Raji (cell line): Measurements from ENCODE around the gene FASTK.

Experiments
- POLR2A ChIP-seq: IDR thresholded peaks from 2 replicates; pipeline ENCODE4 v1.6.1; 2011; ENCODE audit warnings: low read depth, low read length, control low read depth; ENCODE audit not compliant: insufficient read depth

FASTK gene

DNA sequence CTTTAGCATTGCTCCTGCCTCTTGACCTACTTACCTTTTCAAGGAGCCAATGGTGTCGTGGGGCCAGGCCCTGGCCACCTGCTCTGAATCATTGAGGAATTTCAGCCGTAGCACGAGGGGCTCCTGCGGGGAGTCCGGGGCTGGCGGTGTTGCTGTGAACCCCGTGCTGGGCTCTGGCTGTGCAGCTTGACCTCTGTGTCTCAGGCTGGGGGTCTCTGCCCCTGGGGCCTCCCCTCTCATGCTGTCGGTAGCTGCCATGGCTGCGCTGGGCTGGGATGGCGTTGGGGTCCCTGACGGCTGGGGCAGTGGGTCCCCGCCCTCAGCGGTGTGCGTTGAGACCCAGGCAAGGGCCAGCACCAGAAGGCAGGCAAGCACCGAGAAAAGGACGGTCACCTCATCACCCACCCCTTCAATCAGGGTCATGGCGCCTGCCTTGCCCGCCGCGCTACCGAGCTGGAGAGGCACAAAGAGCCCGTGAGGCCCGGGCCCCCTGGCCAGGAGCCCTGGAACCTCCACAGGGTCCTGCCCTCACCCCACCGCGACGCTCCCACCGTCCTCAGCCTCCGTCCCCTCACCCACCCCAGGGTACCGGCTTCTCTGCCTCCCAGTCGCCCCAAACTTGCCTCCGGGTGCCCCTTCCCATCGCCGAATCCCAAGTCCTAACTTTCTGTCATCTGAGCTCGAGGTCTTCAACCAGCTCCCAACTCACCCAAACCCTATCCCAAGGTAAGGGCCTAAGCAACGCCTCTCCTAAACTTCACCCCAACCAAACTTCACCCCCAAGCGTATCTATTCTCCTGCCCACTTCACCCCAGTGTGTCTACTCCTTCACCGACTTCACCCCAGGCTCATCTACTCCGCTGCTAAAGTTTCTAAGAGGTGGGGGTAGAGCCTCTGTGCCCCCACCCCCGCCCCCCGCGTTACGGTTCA, 1.8 kb upstream of the FASTK start:
- no peak for TF ChIP-seq POLR2A

DNA sequence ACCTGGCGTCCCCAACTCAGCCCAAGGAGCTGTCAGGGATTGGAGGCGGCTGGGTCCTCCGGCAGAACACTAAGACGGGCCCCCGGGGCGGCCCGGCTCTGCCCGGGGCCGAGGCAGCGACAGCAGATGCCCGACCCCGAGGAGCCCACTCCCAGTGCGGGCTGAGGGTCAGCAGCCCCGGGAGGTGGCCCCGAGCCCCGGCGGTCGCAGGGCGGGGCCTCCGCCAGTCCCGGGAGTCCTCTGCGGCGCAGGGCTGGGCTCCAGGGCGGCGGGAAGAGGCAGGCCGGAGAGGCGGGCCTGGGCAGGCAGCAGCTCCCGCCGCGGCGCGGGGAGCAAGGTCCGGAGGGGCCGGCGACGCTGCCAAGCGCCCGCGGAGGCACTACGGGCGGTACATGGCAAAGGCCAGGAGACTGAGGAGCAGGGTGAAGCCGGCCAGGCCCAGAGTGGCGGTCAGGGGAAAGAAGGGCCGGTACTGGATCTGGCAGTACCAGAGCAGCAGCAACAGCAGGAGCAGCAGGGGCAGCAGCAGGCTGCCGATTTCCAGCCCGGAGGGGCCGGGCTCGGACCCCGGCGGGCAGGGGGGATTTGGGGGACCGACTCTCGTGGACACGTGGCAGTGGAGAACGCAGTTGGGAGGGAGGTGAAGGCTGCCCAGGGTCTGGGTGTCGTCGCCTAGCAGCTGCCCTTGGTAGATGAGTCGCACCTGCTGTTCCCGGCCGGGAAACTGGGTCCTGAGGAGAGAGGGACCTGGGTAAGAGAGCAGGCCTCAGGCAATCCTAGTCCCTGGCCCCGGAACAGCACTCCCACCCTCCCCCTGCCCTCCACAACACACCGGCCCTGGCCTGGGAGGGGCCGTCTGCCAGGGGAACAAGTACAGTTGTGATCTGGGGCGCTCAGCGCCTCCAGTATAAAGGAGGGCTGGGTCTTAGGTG, 827 bp upstream of the FASTK start:
- TF ChIP-seq POLR2A: no peak

DNA sequence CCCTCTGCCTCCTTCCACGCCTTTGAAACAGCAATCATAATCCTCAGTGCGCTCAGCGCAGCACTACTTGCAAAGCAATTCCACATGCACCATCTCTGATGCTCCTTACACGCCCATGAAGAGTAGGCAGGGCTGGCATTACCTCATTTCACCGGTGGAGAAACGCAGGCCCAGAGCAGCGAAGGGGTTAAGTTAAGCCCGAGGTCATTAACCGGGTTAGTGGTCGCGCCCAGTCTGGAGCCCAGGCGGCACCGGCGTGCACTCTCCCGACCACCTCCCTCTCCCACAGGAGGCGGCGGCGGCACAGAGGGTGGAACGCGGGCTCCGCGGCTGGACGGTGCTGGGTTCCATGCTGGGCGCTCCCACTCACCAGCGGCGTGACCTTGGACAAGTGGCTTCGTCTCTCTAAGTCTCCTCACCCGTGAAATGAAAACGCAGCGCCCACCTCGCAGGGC, 515 bp downstream of the FASTK start:
- no peak for TF ChIP-seq POLR2A

DNA sequence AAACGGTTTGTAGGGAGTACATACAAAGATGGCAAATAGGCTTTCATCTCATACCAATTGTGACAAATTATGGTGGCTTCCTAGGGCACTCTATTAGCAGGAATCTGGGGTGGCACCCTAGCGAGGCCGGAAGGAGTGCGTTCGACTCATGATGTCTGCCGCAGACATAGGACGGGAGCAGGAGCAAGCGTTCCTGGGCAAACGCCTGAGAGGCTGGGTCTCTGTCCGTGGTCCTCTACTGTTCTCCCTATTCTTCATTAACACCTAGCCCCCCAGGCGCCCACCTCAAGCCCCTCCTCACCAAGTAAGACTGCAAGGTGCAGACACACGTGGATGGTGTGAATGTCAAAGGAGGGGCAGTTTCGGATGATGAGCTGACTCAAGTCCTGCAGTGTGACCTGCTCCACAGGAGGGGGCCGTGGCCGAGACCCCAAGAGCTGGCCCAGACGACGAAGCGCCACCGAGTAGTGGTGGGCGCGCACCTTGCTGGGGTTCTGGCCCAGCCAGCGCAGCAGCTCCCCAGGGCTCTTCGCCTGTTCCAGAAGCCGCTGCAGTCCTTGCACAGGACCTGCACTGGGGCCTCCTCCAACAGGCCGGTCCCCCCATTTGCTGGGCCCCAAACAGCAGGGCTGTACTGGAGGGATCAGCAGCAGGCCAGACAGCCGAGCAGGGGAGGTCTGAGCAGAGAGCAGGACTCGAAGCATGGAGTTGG, 1.3 kb downstream of the FASTK start:
- no peak for TF ChIP-seq POLR2A

DNA sequence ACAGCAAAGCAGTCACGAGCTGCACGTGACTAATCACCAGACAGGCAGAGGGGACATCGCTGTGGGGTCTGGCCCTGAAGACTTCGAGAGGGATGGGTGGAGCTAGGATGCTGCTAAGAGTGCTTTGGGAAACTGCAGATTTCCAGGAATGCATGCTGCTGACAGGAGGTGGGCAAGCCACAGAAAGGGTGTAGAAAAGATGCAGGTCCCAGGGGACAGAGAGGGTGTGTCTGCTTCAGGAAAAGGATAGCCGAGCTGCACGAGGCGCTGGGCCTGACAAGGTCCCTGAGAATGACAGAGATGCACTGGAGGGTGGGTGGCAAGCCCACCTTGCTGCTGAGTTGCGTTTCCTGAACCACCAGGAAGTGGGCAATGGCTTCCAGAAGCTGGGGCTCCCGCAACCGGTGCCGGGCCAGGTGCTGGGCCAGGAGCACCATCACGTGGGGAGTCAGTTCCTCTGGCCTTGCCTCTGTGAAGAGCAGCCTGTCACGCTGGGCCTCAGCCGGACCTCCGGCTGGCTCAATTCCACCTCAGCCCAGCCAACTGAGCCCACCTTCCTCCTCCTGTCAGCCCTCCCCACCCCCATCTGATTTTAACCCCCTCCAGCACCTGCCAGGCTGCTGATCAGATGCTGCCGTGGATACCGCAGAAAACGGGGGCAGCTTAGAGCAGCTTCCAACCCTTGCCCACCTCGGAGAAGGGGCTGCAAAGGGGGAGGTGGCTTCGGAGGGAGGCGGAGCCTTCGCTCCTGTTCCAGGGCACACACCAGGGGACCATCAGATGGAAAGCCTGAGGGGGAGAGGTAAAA, 2.2 kb downstream of the FASTK start:
- TF ChIP-seq POLR2A: peak; percentile 24; the same call in 1 of the 2 replicates

DNA sequence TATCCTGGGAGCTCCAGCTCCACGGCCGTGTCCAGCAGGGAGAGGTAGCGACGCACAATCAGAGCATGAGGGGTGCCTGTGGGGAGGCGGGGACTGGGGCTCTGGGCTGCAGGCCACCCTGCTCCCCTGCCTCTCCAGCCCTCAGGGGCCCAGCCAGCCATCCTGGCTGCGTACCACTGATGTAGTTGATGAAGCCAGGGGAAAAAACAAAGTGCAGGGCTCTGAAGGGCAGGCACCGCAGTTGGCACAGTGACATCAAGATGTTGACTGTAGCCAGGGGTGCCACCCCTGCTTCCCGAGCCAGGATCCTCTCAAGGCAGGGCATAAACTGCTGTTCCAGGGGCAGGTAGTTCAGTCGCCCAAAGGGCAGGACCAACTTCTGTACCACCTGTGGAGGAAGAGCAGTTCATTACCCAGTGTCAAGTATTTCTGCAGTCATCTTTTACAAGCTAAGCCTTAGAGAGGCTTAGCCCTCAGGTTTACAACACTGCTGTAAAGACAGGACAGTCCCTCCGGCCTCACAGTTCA, 2.8 kb downstream of the FASTK start:
- TF ChIP-seq POLR2A: no peak; the same call in 1 of the 2 replicates

DNA sequence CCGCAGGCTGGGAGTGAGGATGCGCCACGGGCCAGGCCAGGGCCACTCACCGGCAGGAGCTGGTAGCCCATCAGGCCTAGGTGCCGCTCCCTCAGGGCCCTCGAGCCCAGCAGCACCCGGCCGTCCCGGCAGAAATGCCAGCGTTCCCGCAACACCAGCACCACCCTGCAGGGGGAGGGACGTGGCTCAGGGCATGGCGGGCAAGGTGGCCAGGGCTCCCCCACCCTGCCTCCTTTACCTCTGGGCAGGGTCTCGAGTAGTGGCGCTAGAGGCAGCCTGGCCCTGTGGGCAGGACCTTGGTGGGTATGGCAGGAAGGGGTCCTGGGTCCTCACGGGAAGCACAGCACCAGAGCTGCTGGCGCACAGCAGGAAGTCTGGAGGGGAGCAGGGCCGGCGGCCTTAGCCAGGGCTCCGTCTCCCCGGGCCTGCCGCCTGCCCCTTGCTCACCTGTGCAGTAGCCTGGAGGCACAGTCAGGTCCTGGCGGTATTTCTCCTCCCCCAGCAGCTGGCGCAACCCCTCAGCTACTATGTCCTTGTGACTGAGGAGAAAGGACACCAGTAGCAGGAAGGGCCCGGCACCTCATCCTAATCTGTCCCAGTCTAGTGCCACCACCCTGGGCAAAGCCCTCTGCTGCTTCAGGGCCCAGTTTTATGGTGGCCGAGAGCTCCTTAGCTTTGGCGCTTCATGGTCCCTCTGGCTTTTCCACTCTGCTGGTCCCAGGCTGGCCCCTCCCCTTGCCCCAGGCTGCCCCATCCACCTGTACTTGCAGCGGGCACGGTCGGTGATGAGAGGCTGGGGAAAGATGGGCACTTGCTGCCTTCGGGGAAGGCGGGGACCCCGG, 3.5 kb downstream of the FASTK start:
- TF ChIP-seq POLR2A: no peak; the same call in 1 of the 2 replicates

DNA sequence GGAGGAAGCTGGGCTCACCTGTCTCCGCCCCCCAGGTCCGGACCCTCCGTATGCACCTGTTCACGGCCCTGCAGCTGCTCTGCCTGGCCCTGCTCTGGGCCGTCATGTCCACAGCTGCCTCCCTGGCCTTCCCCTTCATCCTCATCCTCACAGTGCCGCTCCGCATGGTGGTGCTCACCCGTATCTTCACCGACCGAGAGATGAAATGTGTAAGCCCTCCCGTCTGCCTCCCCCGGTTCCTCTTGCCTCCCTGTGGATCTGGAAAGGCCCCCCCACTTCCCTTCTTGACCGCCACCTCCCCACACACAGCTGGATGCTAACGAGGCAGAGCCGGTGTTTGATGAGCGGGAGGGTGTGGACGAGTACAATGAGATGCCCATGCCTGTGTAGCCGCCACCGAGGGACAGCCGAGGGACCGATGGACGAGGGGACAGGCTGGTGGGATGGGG, 4.6 kb downstream of the FASTK start:
- no peak for TF ChIP-seq POLR2A

DNA sequence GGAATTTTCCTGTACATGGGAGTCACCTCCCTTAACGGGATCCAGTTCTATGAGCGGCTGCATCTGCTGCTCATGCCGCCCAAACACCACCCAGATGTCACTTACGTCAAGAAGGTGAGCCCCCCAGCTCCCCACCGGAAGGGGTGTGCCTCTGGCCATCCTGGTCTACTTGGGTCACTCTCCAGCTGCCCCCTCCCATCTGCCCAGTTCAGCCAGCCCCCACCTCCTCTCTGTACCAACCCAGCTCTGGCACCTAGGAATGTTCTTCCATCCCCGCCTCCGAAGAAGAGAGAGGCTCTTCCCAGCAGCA, 5.0 kb downstream of the FASTK start:
- no peak for TF ChIP-seq POLR2A

DNA sequence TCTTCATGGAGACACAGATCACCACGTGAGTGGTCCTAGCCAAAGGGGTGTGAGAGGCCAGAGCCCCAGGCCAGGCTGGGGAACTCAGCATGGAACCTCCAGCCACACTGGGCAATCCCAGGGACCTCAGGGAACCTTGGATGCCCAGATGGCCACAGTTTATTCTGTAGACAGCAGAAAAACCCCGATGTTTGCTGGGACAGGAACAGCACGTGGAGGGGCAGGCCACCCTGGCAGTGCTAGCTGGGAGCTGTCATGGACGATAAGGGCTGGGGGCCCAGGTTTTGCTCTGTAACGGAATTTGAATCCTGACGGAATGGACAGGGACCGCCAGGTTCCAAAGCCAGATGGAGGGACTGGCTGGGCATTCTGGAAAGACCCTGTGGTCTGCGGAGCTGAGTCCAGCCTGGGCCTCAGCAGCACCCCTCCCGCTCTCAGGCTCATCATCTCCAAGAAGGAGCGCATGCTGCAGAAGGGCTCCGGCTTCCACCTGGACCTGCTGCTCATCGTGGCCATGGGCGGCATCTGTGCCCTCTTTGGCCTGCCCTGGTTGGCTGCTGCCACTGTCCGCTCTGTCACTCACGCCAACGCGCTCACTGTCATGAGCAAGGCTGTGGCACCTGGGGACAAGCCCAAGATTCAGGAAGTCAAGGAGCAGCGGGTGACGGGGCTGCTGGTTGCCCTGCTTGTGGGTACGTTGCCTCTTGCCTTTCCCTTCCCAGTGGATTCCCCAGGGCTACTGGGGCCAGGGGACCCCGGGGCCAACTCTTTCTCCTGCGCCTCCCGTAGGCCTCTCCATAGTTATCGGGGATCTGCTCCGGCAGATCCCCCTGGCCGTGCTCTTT, 5.6 kb downstream of the FASTK start:
- TF ChIP-seq POLR2A: no peak

DNA sequence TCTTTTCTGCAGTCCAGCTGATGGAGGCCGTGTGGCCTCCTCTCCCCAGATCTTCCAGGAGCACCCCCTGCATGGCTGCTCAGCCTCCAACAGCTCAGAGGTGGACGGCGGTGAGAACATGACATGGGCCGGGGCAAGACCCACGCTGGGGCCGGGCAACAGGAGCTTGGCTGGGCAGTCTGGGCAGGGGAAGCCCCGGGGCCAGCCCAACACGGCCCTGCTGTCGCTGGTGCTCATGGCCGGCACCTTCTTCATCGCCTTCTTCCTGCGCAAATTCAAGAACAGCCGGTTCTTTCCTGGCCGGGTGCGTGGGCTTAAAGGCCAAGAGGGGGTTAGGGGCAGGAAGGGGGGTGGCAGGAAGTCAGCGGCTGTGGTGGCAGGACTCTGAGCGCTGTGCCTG, 6.6 kb downstream of the FASTK start:
- no peak for TF ChIP-seq POLR2A
